Choroid plexus epithelial cell (primary cell): ENCODE measurements around the gene HINT3.

Source experiments
- DNase-seq: peaks from one replicate; pipeline ENCODE4 v3.0.0-alpha.2; 2010; ENCODE audit warnings: low read depth
- H3K4me3 ChIP-seq: 2 replicates; pipeline ENCODE4 v1.5.1; 2011; ENCODE audit warnings: low read depth, mild to moderate bottlenecking, control low read depth, low read length, moderate library complexity
- TF ChIP-seq, protein P1 (sequence below): conservative IDR thresholded peaks from 2 replicates; pipeline ENCODE4 v1.5.1; 2011; ENCODE audit warnings: low read depth, mild to moderate bottlenecking, control low read depth, inconsistent platforms, low read length, moderate library complexity

HINT3 gene

DNA sequence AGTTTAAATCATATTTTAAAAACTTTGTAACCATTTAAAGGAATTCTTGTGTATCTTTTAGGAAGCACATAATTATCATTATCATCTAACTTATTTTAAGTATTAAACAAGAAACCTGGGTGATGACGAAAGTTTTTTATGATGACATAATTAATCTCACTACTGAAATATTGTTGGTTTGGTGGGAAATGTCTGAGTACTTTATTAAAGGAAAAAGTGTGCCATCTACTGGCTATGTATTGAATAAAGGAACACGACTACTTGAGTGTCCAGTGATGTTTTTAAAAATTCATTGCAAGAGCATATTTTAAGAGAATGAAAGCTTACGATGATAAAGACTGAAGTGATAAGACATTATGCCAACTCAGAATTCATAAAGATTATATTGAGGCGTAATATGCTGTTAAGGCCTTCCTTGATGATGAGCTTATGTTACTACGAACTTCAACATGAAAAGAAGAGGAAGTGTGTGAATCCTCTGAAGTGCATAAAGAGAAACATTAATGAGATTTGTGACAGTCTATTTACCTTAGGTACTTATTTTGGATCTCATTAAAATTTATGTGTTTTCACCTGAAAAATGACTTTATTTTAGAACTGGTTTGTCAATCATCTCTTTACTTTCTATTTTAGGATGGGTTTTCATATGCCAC, 17.8 kb downstream of the HINT3 start:
- no peak overlapping the region for H3K4me3 ChIP-seq
- TF ChIP-seq, protein P1, sequence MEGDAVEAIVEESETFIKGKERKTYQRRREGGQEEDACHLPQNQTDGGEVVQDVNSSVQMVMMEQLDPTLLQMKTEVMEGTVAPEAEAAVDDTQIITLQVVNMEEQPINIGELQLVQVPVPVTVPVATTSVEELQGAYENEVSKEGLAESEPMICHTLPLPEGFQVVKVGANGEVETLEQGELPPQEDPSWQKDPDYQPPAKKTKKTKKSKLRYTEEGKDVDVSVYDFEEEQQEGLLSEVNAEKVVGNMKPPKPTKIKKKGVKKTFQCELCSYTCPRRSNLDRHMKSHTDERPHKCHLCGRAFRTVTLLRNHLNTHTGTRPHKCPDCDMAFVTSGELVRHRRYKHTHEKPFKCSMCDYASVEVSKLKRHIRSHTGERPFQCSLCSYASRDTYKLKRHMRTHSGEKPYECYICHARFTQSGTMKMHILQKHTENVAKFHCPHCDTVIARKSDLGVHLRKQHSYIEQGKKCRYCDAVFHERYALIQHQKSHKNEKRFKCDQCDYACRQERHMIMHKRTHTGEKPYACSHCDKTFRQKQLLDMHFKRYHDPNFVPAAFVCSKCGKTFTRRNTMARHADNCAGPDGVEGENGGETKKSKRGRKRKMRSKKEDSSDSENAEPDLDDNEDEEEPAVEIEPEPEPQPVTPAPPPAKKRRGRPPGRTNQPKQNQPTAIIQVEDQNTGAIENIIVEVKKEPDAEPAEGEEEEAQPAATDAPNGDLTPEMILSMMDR: peak; percentile 56
- DNase-seq: peak; percentile 83

DNA sequence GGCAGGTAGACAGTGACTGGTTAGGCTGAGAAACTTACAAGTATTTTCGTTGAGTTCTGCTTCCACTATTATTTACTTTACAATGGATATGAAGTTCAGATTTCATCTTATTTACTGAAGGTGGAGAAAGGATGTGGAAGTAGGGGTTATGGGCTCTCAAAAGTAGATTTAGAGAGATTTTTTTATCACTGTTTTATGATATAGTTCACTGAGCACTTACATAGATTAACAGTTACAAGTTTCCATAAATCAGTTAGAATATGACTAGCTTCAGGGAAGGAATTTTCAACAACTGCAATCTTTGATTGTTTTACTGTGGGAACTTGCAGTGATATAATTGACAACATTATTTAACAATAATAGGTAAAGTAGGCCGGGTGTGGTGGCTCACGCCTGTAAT, 22.5 kb downstream of the HINT3 start:
- DNase-seq: no peak
- TF ChIP-seq, protein P1: no peak
- no peak overlapping the region for H3K4me3 ChIP-seq

DNA sequence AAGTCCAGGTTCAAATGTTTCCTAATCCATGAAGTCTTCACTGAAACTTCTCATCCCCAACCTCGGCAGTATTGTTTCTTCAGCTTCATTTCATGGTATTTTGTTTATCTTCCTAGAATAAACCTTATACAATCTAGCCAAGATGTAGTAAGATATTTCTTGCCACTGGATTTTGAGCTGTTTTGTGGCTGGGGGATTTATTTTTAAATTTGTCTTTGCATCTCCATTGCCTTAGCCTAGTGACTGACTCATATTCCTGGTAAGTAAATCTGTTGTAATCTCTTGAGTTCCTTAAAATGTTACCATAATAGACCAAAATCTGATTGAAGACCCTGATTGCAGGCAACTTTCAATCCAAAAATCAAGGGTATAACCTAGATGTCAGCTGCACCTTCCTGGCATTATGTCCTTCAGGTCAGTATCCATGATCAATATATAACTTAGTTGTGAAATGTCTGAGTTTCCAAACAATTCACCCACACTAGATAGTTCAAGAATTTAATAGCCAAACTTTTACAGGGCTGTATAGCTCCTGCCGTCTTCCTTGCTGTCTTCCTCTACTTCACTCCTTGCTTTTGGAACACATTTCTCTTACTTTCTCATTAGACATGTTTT, 25.1 kb downstream of the HINT3 start:
- TF ChIP-seq, protein P1: no peak
- no peak for DNase-seq
- H3K4me3 ChIP-seq: no peak overlapping the region

DNA sequence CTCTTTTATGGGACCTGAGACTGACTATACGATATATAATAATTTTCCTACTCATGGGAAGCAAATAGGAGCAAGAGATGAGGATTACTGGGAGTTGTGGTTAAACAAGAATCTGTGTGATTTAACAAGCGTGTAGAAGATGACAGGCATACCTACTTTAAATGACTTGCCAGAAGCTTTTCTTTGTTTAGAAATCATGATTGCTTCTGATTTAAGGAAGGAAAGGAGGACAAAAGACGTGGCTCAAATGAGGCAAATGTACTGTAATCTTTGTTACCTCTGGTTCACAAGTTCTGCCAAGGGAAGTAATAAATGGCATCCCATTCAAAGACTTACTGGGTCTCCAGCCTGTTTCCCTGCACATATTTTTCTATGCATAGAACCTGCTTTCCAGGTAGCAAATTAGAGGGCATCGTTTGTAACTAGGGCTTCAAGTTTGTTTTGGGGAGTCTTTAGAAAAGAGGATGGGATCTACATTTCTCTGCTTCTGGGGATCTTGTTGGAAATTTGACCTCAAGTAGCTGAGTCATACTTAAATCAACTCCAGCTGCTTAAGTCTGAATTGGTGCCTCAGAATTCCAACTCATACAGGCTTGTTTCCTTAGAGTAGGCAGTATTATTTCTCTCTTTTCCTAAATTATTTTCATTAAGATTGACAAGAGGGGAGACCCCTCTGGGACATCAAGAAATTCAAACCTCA, 26.8 kb downstream of the HINT3 start:
- TF ChIP-seq, protein P1: no peak
- peak; percentile 75 for DNase-seq
- no peak overlapping the region for H3K4me3 ChIP-seq

DNA sequence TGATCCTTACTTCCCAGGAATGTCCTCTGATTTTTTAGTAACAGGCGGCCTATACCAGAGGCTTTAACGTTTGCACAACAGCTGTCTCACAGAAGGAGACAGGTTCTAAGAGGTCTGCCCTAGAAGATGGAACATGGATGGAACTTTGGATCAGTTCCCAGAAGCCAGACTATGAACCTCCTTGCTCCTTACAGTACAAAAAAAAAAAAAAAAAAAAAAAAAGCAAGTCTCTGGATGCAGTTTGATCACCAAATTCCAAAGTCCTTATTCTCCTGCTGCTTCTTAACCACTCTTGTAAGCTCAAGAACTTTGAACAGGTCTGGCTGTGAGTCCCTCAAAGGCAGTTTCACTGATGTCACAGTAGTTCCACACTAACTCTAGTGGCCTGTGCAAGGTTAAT, 27.7 kb downstream of the HINT3 start:
- TF ChIP-seq, protein P1: no peak
- H3K4me3 ChIP-seq: no peak overlapping the region
- DNase-seq: peak; percentile 71

DNA sequence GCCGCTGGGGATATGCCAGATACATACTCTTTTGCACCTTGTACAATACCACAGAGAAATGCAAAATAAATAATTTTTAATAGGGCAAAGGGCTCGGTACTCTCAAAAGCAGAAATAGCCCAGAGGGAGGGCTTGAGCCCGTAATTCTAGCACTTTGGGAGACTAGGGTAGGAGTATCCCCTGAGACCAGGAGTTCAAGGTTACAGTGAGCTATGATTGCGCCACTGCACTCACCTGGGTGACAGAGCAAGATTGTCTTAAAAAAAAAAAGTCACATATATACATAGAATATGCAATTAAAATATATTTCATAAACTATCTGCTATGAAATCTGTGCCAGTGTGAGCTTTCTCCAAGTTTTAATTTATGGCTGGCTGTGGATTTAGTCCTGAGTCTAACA, 29.0 kb downstream of the HINT3 start:
- peak overlapping the region; percentile 96 for H3K4me3 ChIP-seq
- DNase-seq: no peak
- TF ChIP-seq, protein P1: no peak
